Spinal cord (tissue), 10 donors: ENCODE measurements around the gene EPN3. TPM values are rescaled to one million over a fixed set of nuclear protein-coding genes. Genes with fewer than 3 reads are reported as not detected.

Source experiments
- DNase-seq, 6 donors: peaks; one replicate each; pipeline versions ENCODE4 v3.0.0 to v3.0.0-alpha.2; 2013 to 2015; ENCODE audit warnings: low spot score in 6 of 6, low read depth in 4 of 6
- H3K27ac ChIP-seq: one replicate; pipeline ENCODE4 v1.5.1; 2013; ENCODE audit warnings: low read depth, low read length, control low read depth
- H3K27me3 ChIP-seq: one replicate; pipeline ENCODE4 v1.6.1; 2013; ENCODE audit warnings: low read length; ENCODE audit not compliant: control insufficient read depth, insufficient read depth
- H3K36me3 ChIP-seq: one replicate; pipeline ENCODE4 v1.6.1; 2013; ENCODE audit warnings: low read length; ENCODE audit not compliant: control insufficient read depth, insufficient read depth
- H3K4me1 ChIP-seq: one replicate; pipeline ENCODE4 v1.6.1; 2013; ENCODE audit warnings: low read length; ENCODE audit not compliant: control insufficient read depth, insufficient read depth
- H3K4me3 ChIP-seq: one replicate; pipeline ENCODE4 v1.5.1; 2013; ENCODE audit warnings: low read depth, low read length, control low read depth
- H3K9me3 ChIP-seq: one replicate; pipeline ENCODE4 v1.6.1; 2013; ENCODE audit warnings: low read length; ENCODE audit not compliant: control insufficient read depth, insufficient read depth
- WGBS: methylation state at CpG from one replicate; pipeline ENCODE4 v1.1.5; 2013; ENCODE audit warnings: missing lambda C conversion rate; ENCODE audit not compliant: insufficient coverage; 5-methylcytosine and 5-hydroxymethylcytosine counted together
- polyA plus RNA-seq, 2 donors: library from polyadenylated mRNA; unstranded; fragments of 120-200 nt; gene quantifications; one replicate each; pipeline ENCODE4 v1.2.1, GENCODE V29; 2013; ENCODE audit not compliant: insufficient read length in 2 of 2
- total RNA-seq, 2 donors: library from RNA; depleted of rRNA in 1 of 2; stranded (reverse); fragments of 120-200 nt in 1 of 2; fragments of >200 nt in 1 of 2; gene quantifications; one replicate each; pipeline versions ENCODE4 v1.2.3 to v1.2.4, GENCODE V29; 2013 to 2014
- donor health status: healthy.

Gene EPN3
- total and polyA plus RNA-seq, 4 donors: 0.39 to 3.7 (median 1.5) TPM

DNA sequence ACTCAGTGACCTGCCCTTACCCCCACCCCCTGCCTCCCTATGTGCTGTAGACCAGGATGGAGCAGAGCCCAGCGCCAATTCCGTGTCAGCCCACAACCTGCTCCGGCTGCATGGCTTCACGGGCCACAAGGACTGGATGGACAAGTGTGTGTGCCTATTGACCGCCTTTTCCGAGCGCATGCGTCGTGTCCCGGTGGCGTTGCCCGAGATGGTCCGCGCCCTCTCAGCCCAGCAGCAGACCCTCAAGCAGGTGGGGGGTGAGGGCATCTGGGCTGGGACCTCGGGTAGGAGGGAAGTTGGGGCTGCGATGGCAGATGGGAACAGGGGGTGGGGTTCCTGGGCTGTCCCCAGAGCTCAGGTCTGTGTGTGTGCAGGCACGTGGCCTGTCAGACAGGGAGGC lies 21.7 kb downstream of the EPN3 start:
- Histone ChIP-seq H3K4me1 (peaks cover 57% of the 10 kb centered on the region), H3K9me3 (no peaks in the 10 kb centered on the region), H3K36me3 (peaks cover 52% of the 10 kb centered on the region), H3K4me3 (no peak overlapping the region), H3K27ac (no peak overlapping the region), H3K27me3 (peaks cover 8% of the 10 kb centered on the region)
- no peak for DNase-seq
- 92% methylated on average over 17 of the region's 17 CpGs for WGBS

GRCh38 chr17:50556803-50557202 lies 24.3 kb downstream of the EPN3 start:
- Histone ChIP-seq H3K27me3 (peaks cover 27% of the 10 kb centered on the region), H3K4me1 (peaks cover 62% of the 10 kb centered on the region), H3K36me3 (peaks cover 28% of the 10 kb centered on the region), H3K4me3 (no peak overlapping the region), H3K27ac (no peak overlapping the region), H3K9me3 (no peaks in the 10 kb centered on the region)
- peak in 2 of 6 donors; percentile 59 to 65 for DNase-seq
- WGBS: 38% methylated on average over 4 of the region's 5 CpGs

GRCh38 chr17:50557630-50558029 lies 25.1 kb downstream of the EPN3 start:
- no peak for DNase-seq
- Histone ChIP-seq H3K36me3 (peaks cover 25% of the 10 kb centered on the region), H3K4me3 (no peak overlapping the region), H3K27ac (no peak overlapping the region), H3K27me3 (peaks cover 34% of the 10 kb centered on the region), H3K4me1 (peaks cover 67% of the 10 kb centered on the region), H3K9me3 (no peaks in the 10 kb centered on the region)
- WGBS: 100% methylated on average over 1 of the region's 4 CpGs

DNA sequence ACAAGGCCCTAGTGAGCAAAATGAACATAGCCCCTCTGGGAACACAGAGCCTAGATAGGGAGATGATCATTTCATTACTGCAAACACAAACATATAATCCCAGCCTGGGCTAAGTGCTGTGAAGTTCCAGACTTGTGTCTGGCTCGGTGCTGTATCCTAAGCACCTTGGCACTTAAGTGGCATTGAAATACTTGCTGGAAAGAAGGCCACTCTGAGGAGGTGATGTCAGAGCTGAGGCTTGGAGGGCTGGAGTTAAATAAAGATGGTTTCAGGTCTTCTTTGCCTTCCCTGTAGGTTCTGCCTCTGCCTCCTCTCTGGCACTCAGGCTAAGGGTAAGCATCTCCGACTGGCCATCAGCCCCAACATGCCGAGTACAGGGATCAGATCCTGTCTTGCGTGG lies 25.6 kb downstream of the EPN3 start:
- Histone ChIP-seq H3K36me3 (peaks cover 25% of the 10 kb centered on the region), H3K4me1 (peaks cover 71% of the 10 kb centered on the region), H3K27me3 (peaks cover 39% of the 10 kb centered on the region), H3K27ac (no peak overlapping the region), H3K4me3 (no peak overlapping the region), H3K9me3 (no peaks in the 10 kb centered on the region)
- 34% methylated on average over 4 of the region's 4 CpGs for WGBS
- DNase-seq: peak in 1 of 6 donors; percentile 23

DNA sequence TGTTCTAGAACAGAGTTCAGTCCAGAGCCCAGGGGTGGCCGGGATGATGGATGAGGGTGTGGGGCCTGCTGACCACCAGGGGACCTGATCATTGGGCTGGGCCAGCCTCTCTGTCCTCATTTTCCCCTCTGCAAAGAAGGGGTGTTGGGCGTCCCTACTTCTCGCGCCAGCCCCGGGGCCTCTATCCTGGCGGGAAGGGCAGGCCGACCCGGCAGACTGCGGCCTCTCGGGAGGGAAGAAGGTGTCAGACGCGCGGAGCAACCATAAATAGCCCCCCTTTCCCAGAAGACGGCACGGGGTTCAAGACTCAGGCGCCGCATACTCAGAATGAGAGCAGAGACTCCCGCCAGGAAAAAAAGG lies 26.0 kb downstream of the EPN3 start:
- H3K9me3 ChIP-seq: no peaks in the 10 kb centered on the region

GRCh38 chr17:50558941-50559614 lies 26.5 kb downstream of the EPN3 start:
- Histone ChIP-seq H3K4me1 (peaks cover 81% of the 10 kb centered on the region), H3K27ac (no peak overlapping the region), H3K9me3 (no peaks in the 10 kb centered on the region), H3K36me3 (peaks cover 23% of the 10 kb centered on the region), H3K27me3 (peaks cover 45% of the 10 kb centered on the region), H3K4me3 (peak overlapping the region; percentile 51)
- DNase-seq: peak in 2 of 6 donors; percentile 82 to 92
- WGBS: under 1% methylated on average over 49 of the region's 55 CpGs

More for the DNA sequence above, 26.0 kb downstream of the EPN3 start:
- H3K27me3 ChIP-seq: peaks cover 43% of the 10 kb centered on the region
- peak overlapping the region; percentile 51 for H3K4me3 ChIP-seq
- 8% methylated on average over 16 of the region's 18 CpGs for WGBS
- no peak overlapping the region for H3K27ac ChIP-seq
- H3K4me1 ChIP-seq: peaks cover 76% of the 10 kb centered on the region
- peaks cover 25% of the 10 kb centered on the region for H3K36me3 ChIP-seq
- no peak for DNase-seq

DNA sequence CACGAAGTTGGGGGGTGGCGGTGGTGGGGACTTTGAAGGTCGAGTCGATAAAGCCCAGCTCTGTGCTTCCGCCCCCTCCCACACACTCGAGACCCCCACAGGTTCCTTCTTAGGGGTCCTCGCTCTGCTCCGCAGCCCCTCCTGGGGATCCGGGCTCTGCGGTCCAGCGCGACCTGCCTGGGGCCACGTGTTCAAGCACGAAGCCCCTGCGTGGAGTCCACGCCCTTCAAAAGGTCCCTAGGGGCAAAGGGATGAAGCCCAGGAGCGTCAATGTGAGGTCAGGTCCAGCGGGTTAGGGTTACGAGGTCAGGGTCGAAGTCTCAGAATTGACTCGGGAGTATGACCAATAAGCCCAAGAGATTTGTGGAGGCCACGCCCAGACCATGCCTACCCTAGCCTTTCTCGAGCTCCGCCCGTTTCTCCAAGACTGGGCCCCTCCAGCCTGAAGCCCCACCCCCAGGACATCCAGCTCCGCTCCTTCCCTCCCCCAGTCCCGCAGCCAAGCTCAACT lies 27.2 kb downstream of the EPN3 start:
- Histone ChIP-seq H3K4me1 (peaks cover 84% of the 10 kb centered on the region), H3K4me3 (peak overlapping the region; percentile 51), H3K9me3 (no peaks in the 10 kb centered on the region), H3K27ac (no peak overlapping the region), H3K36me3 (peaks cover 19% of the 10 kb centered on the region), H3K27me3 (peaks cover 45% of the 10 kb centered on the region)
- DNase-seq: peak in 2 of 6 donors; percentile 77 to 86
- WGBS: 1% methylated on average over 27 of the region's 27 CpGs

DNA sequence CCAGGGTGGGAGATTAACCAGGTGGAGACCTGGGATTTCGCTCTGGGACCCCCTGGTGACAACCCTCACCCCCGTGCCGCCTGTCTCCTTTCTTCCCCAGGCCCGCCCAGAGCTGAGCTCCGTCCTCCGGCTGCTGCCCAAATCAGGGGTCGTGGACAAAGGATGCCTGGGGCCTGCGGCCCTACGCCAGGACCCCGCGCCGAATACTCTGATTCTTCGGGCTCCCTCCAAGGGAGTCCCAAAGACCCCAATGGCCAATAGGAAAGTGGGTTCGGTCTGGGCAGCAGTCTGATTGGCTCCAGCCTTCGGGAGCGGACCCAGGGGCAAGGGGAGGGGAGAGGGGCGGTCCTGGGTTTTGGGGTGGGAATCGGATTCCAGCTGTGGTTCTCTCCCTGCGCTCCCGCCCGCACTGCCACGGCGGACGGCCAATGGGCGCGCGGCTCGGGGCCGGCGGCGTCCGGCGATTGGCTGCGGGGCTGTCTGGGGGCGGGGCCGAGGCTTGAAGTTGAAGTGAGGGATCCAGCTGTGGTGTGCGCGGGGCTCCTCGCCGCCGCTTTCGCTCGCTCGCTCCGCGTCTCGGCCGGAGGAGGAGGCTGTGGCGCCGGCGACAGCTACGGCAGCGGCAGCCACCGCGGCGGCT lies 27.8 kb downstream of the EPN3 start, which contains the start of gene CACNA1G:
TSS of gene CACNA1G (plus strand) at position 531 of the 640 bp plus-strand sequence. CDS start 745 bp downstream, outside the sequence.
- Histone ChIP-seq H3K27me3 (peaks cover 45% of the 10 kb centered on the region), H3K27ac (peak within 1 kb of the TSS; percentile 45), H3K4me1 (peaks cover 88% of the 10 kb centered on the region)

GRCh38 chr17:50560931-50561745 lies 28.6 kb downstream of the EPN3 start:
- Histone ChIP-seq H3K36me3 (peaks cover 9% of the 10 kb centered on the region), H3K4me1 (peaks cover 86% of the 10 kb centered on the region), H3K4me3 (peak overlapping the region; percentile 51), H3K27me3 (peaks cover 45% of the 10 kb centered on the region), H3K9me3 (no peaks in the 10 kb centered on the region), H3K27ac (no peak overlapping the region)
- WGBS: under 1% methylated on average over 86 of the region's 88 CpGs
- peak in 1 of 6 donors; percentile 12 for DNase-seq

More for the DNA sequence above, 27.8 kb downstream of the EPN3 start, which contains the start of gene CACNA1G:
- WGBS: under 1% methylated on average over 56 of the region's 56 CpGs
- Histone ChIP-seq H3K4me3 (peak within 1 kb of the TSS; percentile 51), H3K36me3 (peaks cover 15% of the 10 kb centered on the region), H3K9me3 (no peaks in the 10 kb centered on the region)
- peak in 5 of 6 donors; percentile 79 to 98 (median 91) for DNase-seq
